NCI-H748 (cell line): Measurements from ENCODE around the gene AKAP8L.

Source experiments
- DNase-seq: peaks from one replicate; lab custom pipeline; 2025; ENCODE audit not compliant: unreplicated experiment; lab: John Stamatoyannopoulos, UW

AKAP8L gene

DNA sequence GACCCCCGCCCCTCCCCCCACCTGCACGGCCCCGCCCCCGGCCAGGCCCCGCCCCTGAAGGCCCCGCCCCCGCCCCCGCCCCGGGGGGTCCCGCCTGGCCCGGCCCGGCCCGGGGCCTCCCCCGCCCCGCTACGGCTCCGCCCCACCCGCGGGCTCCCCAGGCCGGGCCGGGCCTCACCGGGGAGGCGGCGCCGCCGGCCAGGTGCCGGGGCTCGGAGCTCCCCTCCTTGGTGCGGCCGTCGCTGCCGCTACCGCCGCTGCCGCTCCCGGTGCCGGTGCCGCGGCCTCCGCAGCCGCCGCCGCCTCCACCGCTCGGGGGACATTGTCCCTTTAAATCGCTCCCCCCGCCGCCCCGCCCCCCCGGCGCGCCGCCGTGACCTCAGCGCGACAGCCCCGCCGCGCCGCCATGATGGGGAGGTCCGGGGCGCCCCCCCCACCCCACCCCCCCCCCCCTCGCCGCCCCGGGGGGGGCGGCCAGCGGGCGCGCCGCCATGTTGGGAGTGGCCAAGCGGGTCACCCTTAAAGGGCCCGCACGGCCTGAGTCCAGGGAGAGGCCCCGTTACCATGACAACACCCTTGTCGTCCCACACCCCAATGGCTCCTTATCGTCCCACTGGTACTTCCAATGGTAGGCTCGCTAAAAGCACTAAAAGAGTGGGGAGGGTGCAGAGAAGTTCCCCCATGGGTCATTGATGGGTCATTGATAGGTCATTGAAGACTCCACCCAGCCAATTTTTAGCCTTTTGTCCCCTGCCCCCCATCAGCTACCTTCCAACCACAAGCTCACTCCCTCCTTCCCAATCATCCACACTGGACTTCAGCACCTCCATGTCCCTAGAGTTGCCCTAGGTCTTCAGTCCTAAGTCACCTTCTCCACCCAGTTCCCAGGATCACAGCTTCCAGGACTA is 31.1 kb upstream of the AKAP8L start, which contains the start of gene WIZ:
Gene WIZ (minus strand): TSS at position 337 of the 908 bp plus-strand sequence. CDS start 1,649 bp downstream, outside the sequence.
- peak; percentile 74 for DNase-seq

GRCh38 chr19:15448778-15449619 is 30.2 kb upstream of the AKAP8L start:
- DNase-seq: peak; percentile 17

GRCh38 chr19:15448044-15448777 is 29.4 kb upstream of the AKAP8L start:
- DNase-seq: no peak

DNA sequence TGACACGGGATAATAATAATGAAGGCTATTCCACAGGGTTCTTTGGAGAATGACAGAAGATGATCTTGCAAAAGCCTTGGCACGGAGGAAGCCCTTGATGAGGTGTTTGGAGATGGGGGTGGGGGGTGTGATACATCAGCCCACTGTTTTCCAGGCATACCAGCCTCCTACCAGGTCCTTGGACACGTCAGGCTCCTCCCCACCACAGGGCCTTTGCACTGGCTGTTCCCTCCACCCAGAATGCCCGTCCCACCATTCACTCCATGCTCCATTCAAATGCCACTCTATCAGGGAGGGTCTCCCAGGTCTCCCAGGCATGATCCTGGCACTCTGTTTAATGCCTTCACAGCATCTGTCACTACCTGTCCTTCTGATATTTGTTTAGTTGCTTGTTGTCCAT is 28.3 kb upstream of the AKAP8L start:
- no peak for DNase-seq

DNA sequence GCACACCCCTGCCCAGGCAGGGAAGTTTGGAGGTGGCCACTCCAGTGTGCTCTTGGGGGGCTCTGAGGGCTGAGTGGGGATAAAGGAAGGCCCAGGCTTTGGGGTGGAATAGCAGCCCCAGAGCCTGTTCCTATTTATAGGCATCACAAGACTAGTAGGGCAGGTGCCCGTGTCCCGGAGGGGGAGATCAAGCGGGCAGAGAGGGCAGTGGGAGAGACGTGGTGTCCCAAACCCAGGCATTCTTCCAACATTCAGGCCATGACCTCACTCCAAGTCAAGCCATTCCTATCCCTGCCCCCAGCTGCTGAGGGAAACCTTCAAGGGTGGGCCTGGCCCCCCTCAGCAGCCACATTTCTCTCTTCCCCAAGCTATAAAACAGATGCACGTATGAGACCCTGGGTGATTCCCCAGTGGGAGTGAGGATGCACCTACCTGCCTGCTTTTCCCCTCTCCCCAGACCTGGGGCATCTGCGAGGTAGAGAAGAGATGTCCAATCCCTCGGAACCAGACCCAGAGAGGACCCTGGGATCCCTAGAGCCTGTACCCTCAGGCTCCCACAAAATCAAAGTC is 27.1 kb upstream of the AKAP8L start:
- no peak for DNase-seq

DNA sequence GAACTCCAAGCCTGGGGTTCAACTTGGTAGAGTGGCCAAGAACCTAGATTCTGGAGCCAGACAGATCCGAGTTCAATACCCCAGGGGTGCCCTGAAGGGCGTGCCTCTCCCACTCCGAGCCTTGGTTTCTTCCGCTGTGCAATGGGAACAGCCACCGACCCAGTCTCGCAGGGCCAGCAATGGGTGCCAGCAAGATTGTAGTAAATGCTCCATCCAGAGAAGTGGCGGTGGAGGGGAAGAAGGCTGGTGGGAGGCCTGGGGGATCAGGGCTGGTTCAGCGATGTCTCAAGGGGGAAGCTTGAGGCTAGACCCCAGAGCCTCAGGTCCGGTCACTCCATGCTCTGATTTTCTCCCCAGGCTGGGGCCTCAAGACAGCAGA is 26.4 kb upstream of the AKAP8L start:
- DNase-seq: no peak

DNA sequence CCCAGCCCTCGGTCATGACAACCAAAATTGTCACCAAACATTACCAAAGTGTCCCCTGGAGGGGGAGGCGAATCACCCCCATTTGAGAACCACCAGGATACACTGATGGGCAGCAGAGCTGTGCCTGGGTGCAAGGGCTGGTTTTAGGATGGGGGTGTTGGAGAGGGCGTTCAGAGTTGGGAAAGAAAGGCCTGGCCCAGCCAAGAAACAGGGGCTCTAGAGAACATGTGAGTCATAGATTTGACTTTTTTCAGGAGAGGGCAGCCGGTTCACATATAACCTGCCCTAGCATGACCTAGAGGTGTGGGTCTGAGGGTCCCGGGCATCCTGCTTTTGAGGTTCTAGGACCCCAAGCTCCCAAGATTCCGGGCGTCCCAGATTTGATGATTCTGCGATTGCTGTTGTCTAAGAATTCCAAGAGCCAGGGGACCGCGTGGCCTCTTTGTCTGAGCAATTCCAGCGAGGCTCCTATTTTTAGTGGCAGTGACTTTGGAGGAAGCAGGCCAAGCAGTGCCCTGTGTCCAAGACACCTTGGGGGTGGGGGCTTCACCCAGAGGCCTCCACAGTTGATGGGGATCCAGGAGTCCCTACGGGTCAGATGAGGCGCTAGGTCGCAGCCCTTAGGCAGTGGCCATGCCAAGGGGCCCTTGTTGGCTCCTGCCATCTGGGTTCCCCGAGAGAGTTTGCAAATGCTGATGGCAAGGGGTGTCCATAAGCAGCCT is 25.9 kb upstream of the AKAP8L start:
- DNase-seq: no peak

- DNase-seq: no peak
Observed at GRCh38 chr19:15443838-15444237, 25.1 kb upstream of the AKAP8L start.

DNA sequence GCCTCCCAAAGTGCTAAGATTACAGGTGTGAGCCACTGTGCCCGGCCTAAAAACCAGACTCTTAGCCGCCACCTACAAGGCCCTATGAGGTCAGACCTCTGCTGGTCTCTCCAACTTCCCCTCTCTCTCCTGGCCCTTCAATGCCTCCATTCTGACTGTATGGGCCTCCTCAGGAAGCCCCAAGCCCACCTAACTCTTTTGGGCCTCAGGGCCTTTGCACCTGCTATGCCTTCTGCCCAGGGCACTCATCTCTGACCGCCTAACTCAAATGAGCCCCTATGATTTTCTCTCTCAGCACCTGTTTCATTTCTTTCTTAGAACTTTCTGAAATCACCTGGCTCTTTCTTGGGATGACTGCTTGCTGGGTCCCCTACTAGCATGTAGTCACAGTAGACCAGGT is 24.5 kb upstream of the AKAP8L start:
- DNase-seq: no peak

DNA sequence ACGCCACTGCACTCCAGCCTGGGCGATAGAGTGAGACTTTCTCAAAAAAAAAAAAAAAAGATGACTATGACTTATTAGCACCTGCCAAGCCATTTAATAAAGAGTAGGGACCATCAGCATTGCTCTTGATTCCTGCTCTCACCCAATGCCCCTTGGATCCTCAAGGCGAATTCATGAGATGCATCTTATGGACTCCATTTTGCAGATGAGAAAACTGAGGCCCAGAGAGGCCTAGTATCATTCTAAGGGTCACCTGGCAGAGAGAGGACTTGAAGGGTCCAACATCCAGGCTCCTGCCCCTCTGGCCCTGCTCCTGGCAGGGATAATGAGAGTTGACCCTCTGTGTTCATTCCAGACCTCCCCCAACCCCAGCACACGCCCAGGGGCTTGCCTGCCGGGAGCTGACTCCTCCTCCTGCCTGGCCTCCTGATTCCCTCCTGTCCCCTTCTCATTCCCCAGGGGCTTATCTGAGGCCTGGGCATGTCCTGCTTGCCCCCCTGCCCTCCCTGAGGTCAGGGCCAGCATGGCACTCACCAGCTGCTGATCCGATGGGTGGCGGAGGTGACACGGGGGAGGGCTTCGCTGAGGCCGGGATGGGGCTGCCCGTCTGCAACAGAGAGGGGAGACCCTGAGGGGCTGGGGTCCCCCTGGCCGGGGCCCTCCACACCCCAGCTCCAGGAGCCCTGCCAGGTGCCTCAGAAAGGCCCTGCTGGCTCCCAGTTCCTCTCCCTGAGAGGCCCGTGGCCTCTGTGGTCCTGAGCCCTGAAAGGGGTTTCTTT is 23.5 kb upstream of the AKAP8L start:
- DNase-seq: no peak

- no peak for DNase-seq
Observed at GRCh38 chr19:15441317-15441716, 22.5 kb upstream of the AKAP8L start.

DNA sequence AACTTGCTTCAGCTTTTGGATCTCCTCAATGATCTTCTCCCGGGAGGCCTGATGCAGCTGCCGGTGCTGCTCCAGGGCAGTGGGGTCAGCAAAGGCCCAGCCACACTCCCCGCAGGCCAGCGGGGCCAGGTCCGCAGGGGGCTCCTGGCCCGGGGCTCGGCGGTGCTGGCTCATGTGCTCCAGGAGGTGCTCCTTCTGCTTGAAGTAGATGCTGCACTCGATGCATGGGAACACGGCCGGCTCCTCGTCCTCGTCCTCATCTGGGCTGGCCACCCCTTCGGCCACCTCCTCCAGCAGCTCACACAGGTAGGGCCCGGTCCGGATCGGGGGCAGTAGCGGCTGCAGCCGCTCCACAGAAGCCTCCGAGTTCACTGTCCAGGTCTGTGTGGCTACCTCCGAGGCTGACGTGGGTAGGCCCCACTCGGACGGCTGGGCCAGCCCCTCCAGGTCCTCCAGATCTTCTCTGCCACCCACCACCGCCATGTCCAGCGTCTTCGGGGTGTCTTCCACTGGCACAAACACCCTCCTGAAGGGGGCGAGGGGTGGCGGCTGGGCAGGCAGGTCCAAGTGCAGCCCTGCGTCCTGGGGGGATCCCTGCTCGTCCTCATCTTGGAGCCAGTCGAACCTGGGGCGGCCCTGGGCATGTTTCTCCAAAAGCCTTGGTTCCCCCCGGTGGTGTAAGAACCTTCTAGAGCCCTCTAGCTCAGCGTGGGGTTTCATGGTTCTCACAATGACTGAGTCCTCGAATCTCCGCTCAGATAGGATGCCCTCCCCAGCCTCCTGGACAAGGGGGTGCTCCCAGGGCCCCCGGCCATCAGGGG is 21.2 kb upstream of the AKAP8L start:
- no peak for DNase-seq

DNA sequence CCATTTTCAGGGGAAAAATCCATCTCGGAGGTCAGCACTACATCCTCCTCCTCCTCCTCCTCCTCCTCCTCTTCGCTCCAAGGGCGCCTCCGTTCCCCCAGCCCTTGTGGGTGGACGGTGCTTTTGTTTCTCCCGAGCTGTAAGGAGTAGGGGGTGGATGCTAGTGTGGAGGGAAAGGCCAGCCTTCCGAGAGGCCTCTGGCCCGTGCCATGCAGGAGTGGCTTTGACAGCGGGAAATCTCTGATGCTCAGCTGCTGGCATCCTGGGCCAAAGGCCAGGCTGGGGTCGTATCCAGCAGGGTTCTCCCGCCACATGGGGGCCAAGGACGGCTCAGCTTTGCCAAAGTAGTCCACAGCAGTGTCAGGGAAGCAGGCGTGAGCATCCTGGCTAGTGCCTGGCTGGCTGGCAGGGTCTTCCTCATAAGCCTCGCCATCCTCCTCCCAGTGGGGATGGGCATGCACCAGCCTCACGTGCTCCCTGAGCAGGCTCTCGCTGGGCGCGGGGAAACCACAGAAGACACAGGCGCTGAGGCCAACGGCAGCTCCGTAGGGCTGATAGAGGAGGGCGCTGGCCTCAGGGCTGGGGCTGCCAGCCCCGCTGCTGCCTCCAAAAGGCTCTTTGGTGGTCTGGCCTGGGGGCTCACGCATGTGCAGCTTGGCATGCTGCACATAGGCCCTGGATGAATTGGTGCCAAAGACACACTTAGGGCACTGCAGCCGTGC is 20.5 kb upstream of the AKAP8L start:
- no peak for DNase-seq

GRCh38 chr19:15438577-15438976 is 19.8 kb upstream of the AKAP8L start:
- DNase-seq: no peak

DNA sequence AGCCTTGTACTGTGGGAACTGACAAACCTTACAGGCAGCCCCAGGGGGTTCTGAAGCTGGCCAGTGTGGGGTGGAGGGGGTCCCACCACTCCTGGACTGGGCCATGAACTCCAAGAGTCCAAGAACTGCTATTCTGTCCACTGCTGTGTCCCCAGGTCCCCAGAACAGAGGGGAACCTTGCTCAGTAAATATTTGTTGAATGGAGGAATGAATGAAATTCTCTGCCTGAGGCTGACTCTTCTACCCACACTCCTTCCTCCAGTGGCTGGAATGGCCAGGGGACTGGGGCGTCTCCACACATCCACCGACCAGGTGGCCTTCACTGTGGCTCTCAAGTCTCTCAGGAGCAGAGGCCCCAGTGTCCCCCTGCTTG is 19.3 kb upstream of the AKAP8L start:
- no peak for DNase-seq

- no peak for DNase-seq
Observed at GRCh38 chr19:15437355-15438123, 18.8 kb upstream of the AKAP8L start.

DNA sequence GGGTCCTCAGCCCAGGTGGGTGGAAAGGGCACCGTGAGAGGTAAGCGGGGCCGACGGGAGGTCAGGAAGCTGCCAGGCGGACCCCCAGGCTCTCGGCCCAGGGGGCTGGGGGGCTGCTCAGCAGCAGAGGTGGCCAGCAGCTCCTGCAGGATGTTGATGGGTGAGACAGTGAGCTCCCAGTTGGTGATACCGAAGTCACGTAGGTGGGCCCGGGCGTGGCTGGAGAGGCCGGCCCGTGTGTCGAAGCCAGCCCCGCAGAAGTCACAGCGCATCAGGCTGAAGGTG is 18.0 kb upstream of the AKAP8L start:
- DNase-seq: no peak
